NCI-H128 (cell line): Measurements from ENCODE around the gene ATAD1.
"Not testable (repeated sequence)": the region's sequence is repeated elsewhere in the genome, so short reads cannot be mapped to it uniquely, and the experiment has no call there.

Experiments used
- DNase-seq: peaks from one replicate; lab custom pipeline; 2025; ENCODE audit not compliant: unreplicated experiment; lab: John Stamatoyannopoulos, UW

Gene ATAD1

GRCh38 chr10:87803831-87804230 is 14.2 kb downstream of the ATAD1 start:
- DNase-seq: no peak

DNA sequence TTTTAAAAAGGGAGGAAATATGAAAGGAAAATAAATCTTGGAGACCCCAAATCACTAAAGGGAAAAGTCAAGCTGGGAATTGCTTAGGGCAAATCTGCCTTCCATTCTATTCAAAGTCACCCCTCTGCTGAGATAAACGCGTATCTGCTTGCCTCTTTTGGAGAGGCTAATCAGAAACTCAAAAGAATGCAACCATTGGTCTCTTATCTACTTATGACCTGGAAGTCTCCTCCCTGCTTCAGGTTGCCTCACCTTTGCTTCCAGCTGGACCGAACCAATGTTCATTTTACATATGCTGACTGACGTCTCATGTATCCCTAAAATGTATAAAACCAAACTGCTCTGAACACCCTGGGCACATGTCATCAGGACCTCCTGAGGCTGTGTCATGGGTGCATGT is 14.7 kb downstream of the ATAD1 start:
- DNase-seq: no peak

GRCh38 chr10:87801813-87802435 is 16.1 kb downstream of the ATAD1 start:
- DNase-seq: not testable (repeated sequence)

DNA sequence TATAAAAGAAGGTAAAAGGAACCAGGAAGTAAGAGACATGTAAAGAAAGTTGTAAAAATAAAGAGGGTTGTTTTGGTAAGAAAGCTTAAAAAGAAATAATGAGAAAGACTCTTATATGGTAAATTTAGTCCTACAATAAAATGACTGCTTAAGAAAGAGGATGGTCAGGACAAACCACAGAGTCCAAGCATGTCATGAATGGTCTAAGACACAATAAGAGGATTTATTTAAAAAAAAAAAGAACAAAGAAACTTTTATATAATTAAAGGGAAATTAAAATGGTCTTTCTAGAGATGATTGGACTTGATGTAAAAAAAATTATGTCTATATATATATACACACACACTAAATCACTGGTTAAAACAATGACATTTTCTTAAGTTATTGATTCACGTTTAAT is 18.2 kb downstream of the ATAD1 start:
- DNase-seq: no peak

GRCh38 chr10:87798082-87798481 is 19.9 kb downstream of the ATAD1 start:
- no peak for DNase-seq

- no peak for DNase-seq
These were observed 23.7 kb downstream of the ATAD1 start for GRCh38 chr10:87794285-87794684.

DNA sequence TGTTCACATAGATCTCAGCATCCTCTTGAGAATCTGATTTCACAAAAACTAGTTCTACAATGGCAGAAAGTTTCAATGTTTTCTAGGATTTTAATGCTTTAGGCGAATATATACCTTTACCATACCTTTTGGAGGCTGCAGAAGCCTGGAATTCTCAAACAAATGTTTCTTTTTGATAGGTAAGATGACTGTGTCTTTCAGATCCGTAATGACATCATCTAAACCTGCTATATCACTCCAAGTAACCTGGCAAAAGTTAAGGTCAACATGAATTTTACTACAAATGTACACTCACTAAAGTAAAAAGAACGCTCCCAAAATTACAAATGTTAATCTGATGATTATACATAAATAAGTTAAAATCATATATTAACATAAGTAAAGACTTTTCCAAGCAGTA is 27.8 kb downstream of the ATAD1 start:
- no peak for DNase-seq

- DNase-seq: no peak
These were observed 31.6 kb downstream of the ATAD1 start for GRCh38 chr10:87786421-87786820.

- no peak for DNase-seq
These were observed 35.3 kb downstream of the ATAD1 start for GRCh38 chr10:87782721-87783120.

DNA sequence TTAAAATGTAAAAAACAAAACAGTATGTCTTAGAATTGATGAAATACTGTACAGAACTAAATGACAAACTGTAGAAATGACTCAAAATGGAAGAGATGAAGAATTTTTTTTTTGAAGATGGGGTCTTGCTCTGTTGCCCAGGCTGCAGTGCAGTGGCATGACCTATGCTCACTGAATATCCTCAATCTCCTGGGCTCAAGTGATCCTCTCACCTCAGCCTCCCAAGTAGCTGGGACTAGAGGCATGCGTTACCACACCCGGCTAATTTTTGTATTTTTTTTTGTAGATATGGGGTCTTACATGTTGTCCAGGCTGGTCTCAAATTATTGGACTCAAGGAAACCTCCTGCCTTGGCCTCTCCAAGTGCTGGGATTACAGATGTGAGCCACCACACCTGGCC is 36.5 kb downstream of the ATAD1 start:
- no peak for DNase-seq

DNA sequence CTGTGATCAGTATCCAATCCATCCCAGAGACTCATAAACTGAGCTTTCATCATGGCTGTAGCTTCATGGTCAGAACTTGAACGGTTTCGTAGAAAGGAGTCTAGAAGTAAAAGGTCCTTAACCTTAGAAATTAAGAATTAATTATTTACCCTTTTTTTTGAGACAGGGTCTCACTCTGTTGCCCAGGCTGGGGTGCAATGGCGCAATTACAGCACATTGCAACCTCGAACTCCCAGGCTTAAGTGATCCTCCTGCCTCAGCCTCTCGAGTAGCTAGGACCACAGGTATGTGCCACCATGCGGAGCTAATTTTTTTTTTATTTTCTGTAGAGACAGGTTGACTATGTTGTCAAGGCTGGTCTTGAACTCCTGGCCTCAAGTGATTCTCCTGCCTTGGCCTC is 41.7 kb downstream of the ATAD1 start:
- no peak for DNase-seq

DNA sequence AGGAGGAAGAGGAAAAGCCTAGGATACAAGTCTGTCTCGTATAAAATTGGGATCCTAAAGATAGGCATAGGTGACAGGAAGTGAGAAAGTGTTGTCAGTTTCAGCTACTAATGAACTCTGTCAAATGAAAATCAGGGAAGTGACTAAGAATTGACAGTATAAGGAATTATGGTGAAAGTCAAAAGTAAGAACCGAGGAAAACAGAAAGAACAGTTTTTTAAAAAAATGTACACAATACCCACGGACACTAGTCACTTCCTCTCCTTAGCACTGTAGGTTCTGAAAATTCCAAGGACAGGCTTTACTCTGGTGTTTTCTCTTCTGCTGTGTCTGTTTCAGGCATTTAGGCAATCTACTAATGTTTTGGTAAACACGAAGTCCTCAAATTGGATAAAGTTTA is 42.3 kb downstream of the ATAD1 start:
- no peak for DNase-seq

- DNase-seq: no peak
These were observed 46.0 kb downstream of the ATAD1 start for GRCh38 chr10:87771871-87772500.

DNA sequence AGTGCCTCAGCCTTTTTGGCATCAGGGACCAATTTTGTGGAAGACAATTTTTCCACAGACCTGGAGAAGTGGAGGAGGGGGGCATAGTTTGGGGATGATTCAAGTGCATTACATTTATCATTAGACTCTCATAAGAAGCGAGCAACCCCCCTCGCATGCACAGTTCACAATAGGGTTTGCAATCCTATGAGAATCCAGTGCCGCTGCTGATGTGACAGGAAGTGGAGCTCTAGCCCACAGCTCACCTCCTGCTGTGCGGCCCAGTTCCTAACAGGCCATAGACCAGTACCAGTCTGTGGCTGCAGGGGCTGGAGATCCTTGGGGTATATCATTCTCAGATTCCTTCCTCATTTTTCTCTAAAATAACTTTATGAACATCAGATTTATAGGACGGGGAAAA is 50.8 kb downstream of the ATAD1 start:
- no peak for DNase-seq

GRCh38 chr10:87765666-87766376 is 52.2 kb downstream of the ATAD1 start:
- no peak for DNase-seq

DNA sequence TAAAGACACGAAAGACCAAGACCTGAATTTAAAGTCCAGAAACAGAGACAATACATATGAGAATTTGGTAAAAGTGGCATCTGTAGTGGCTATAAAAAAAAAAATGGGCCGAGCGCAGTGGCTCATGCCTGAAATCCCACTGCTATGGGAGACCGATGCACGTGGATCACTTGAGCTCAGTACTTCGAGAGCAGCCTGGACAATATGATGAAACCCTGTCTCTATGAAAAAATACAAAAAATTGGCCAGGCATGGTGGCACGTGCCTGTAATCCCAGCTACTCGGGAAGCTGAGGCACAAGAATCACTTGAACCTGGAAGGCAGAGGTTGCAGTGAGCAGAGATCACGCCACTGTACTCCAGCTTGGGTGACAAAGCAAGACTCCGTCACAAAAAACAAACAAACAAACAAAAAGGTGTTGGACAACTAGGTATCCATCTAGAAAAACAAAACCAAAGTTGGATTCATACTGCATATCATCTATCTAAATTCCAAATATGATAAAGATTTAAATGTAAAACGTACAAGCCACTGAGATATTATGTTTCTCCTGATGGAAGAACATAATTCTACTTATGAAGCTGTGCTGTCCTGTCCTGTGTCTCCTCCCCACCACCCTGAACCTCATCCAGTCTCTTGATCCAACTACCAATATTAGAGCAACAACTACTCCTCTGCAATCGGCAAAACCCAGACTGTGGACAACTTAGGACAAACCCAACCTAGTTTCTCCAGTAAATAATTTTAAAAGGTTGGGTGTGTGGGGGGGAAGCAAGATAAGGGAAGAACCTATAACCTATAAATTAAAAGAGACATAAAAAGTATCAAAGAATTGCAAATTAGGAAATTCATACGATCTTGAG is 53.7 kb downstream of the ATAD1 start:
- DNase-seq: no peak

DNA sequence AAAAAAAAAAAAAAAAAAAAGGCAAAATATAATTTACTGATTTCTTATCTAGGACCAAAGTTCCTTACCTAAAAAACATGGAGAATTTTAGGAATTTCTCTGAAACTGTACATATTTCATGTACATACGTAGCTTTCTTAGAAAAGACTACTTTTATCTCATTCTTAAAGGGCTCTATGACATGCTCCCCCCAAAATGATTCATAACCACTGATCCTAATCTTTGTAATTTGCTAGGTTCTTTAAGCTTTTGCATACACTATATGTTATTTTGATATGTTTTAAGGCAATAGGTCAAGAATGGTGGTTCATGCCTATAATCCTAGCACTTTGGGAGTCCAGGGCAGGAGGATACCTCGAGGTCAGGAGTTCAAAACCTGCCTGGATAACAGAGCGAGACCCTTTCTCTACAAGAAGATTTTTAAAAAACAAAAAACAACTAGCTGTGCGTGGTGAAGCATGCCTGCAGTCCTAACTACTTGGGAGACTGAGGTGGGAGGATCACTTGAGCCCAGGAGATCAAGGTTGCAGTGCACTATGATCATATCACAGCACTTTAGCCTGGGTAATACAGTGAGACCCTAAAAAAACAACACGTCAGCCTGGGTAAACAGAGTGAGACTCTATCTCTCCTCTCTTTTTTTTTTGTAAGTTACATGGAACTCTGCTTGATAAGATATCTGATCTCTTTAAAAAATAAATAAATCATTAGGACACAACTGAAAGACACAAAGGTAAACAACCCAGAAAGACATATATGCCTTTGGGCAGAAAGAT is 54.8 kb downstream of the ATAD1 start:
- DNase-seq: no peak

DNA sequence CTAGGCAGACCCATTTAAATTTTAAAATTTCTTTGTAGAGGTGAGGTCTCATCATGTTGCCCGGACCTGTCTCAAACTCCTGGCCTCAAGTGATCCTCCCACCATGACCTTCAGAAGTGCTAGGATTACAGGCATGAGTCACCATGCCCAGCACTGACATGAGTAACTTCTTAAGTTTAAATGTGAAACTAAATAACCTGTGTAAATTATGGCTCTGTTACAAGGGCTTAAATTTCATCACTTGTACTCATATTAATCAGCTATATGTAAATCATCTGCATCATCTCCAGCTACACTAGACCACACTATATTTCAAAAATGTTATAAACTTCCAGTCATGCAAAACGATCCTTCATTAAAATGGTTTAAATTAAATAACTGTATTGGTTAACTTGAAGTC is 56.1 kb downstream of the ATAD1 start:
- DNase-seq: no peak

DNA sequence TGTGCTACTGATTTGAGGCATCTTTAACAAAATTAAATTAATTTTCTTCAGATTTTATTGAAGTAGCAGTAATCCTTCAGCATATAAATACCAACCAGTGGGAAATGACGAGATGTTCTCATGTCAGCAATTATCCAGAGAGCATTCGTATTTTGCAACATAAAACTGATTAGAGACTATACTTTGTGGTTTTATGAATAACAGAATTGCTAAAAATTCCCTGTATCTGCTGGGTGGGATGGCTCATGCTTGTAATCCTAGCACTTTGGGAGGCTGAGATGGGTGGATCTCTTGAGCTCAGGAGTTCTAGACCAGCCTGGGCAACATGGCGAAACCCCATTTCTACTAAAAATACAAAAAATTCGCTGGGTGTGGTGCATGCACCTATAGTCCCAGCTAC is 56.9 kb downstream of the ATAD1 start:
- no peak for DNase-seq

DNA sequence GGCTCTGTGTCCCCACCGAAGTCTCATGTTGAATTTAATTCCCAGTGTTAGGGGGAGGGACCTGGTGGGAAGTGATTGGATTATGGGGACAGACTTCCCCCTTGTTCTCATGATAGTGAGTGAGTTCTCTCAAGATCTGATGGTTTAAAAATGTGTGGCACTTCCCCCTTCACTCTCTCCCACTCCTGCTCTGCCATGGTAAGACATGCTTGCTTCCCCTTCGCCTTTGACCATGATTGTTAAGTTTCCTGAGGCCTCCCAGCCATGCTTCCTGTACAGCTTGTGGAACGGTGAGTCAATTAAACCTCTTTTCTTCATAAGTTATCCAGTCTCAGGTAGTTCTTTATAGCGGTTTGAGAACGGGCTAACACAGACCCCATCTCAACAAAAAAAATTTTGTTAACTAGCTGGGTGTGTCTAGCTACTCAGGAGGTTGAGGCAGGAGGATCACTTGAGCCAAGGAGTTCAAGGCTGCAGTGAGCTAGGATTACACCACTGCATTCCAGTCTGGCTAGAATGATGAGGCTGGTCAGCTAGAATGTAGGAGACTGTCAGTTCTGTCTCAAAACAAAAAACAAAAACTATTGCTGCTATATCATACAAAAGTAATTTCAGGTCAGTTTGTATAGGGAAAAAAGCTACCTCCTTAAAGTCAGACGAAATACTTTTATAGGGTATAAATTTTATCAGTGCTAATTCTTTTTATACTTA is 57.7 kb downstream of the ATAD1 start:
- DNase-seq: no peak
